ENCODE data around the gene ARHGAP26.

Gene ARHGAP26

DNA sequence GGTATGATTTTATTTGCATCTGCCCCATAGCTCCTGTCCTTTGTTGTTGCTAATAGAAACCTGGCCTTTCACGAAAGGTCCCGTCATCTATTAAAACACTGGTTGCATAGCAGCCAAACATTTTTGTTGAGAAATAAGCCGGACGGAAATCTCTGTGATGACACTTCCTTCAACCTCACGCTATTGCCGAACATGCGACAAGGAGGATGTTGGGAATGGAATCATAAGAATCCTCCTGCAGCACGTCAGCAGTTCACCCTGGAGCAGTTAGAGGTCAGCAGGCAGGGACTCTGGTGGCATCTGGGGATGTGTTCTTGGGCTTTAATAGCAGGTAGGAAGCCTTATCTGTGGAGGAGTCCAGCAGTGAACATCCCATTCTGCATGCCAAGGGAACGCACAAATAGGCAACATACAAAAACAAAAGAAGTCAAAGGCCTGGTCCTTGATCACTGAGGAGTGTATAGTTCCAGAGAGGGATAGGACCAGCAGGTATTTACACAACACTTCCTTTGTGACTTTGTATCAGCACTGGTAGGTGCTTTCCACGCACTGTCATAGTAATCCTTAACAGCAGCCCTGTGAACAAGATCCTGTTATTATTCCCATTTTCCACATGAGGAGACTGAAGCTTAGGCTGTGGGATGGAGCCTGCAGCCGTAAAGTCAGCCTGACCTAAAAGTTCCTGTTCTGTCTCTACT lies 33.4 kb downstream of the ARHGAP26 start:
- Mint-ChIP-seq H3K27ac (no peak overlapping the region), H3K36me3 (peaks cover 7% of the 10 kb centered on the region), H3K27me3 (no peaks in the 10 kb centered on the region), H3K4me1 (peaks cover 44% of the 10 kb centered on the region), H3K4me3 (no peak overlapping the region), H3K9me3 (no peaks in the 10 kb centered on the region)
- CTCF ChIA-PET, result no interaction called here
- no peak for DNase-seq

DNA sequence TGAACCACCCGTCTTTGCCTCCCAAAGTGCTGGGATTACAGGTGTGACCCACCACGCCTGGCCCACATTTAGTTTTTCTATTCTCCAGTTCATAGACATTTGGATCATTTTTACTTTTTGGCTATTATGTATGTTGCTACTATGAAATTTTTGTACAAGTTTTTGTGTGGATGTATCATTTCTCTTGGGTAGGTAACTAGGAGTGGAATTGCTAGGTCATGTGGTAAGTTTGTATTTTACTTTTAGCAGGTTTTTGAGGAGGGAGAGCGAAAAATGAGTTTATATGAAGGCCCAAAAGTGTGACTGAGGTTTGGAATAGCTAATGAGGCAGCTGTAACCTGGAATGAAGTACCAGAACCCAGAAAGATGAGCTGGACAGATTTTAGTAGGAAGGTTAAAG lies 35.2 kb downstream of the ARHGAP26 start:
- peaks cover 7% of the 10 kb centered on the region for H3K36me3 Mint-ChIP-seq
- no peak for DNase-seq
- CTCF ChIA-PET, result no interaction called here
- no peak overlapping the region for H3K4me3 Mint-ChIP-seq
- H3K27me3 Mint-ChIP-seq, result no peaks in the 10 kb centered on the region
- peaks cover 38% of the 10 kb centered on the region for H3K4me1 Mint-ChIP-seq
- no peaks in the 10 kb centered on the region for H3K9me3 Mint-ChIP-seq
- no peak overlapping the region for H3K27ac Mint-ChIP-seq

DNA sequence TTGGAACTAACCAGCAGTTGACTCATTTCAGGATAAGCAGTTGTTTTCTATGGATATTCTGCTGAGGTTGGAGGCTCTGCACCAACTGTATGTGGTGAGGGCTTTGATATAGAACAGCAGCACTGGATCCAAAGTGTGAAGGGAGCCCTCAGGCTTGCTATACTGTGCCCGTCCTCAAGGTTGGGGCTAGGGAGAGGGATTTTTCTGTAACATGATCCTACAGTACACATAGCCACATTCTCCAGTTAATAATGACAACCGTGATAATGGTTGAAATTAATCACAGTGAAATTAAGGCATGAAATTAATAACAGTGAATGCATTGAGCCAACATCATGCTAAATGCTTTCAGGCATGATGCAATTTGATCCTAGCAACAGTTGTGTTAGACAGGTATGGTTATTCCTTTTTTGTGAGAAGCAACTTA lies 36.7 kb downstream of the ARHGAP26 start:
- Mint-ChIP-seq H3K27ac (no peak overlapping the region), H3K36me3 (peaks cover 5% of the 10 kb centered on the region), H3K27me3 (no peaks in the 10 kb centered on the region), H3K9me3 (no peaks in the 10 kb centered on the region), H3K4me1 (peaks cover 27% of the 10 kb centered on the region), H3K4me3 (no peak overlapping the region)
- CTCF ChIA-PET, result no interaction called here
- DNase-seq, result no peak

DNA sequence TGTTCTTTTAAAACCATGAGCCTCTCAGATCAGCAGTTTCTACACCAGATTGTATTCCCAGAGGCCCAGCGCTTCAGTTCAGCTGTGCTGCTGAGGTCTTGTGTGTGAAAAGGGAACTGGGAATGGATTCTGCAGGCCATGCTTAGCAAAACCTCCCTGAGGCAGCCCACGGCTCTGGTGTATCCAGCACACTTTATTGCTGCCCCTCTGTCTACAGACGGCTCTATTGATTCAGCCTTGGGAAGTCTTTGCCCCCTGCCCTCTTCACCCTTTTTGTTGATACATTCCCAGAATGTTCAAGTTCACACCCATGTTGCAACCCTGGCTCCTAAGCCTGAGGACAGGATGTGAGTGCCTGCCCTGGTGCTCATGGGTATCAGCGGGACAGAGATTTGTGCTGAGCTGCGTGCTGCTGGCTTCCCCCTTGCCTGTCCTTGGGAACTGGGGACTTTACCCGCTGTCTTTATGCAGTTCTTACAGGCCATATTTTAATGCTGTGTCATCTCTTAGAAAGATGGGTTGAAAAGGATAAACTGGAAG lies 37.3 kb downstream of the ARHGAP26 start:
- H3K4me1 Mint-ChIP-seq, result peaks cover 21% of the 10 kb centered on the region
- no peak overlapping the region for H3K27ac Mint-ChIP-seq
- CTCF ChIA-PET, result interaction anchor here (0.7 kb wide), 1 partner anchor 447 kb away, joined by 3 read pairs; no protein-coding TSS in a partner anchor
- peaks cover under 1% of the 10 kb centered on the region for H3K36me3 Mint-ChIP-seq
- no peaks in the 10 kb centered on the region for H3K9me3 Mint-ChIP-seq
- no peak overlapping the region for H3K4me3 Mint-ChIP-seq
- H3K27me3 Mint-ChIP-seq, result no peaks in the 10 kb centered on the region
- DNase-seq, result no peak

DNA sequence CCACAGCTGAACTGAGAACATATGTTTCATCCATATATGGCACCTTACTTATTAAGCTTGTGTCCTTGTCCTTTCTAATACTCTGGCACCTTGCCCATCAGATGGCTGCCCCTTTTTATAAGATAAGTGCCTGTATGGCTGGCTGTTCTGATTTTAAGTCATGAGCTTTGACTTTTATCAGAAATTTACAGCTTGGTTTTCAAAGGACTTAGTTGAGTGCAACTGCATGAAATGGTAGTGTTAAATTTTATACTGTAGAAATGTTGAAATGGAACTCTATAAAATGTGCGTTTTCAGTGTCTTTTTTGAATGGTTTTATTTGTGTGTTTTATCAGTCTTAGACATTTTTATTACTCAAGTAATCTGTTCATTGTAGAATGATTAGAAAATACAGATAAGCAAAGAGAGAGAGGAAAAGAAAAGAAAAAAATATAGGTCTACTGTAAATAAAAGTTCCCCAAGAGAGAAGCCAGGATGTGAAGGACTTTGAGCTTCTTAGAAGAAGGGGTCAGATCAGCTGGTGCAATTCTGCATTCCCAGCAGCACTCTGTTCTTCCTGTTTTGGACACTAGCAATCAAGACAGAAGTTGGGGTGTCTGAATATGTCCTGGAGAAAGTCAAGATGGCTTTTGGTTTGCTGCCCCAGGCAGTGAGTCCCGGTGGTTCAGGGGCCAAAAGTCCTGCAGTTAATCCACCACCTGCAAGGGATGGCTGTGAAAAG lies 38.9 kb downstream of the ARHGAP26 start:
- Mint-ChIP-seq H3K36me3 (no peaks in the 10 kb centered on the region), H3K9me3 (no peaks in the 10 kb centered on the region), H3K27ac (no peak overlapping the region), H3K27me3 (no peaks in the 10 kb centered on the region), H3K4me3 (no peak overlapping the region), H3K4me1 (peaks cover 20% of the 10 kb centered on the region)
- CTCF ChIA-PET, result interaction anchor here (1.0 to 2.4 kb wide), 4 partner anchors 10 to 73 kb away, joined by 3 to 7 read pairs (median 5); partner anchors contain the start of gene ARHGAP26
- DNase-seq, result no peak

DNA sequence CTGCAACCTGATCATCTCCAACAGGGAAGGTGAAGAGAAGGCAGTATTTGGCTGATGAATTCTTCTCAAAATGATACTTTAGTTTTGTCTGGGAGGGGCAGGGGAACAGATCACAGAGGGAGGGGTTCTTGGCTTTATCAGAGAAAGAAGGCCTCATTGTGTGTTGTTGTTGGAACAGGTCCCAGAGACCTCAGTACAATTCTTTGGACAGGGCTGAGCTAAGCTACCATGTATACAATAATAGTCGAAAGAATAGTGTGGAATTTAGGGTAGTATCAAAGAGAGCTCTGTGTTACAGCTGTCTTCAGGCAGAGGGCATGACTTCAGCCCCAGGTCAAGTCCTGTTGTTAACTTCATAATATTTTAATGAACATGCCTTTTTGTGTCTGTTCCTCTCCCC lies 39.9 kb downstream of the ARHGAP26 start:
- CTCF ChIA-PET, result interaction anchor here (0.7 to 2.4 kb wide), 5 partner anchors 9 to 72 kb away, joined by 3 to 7 read pairs (median 4); partner anchors contain the start of gene ARHGAP26
- H3K36me3 Mint-ChIP-seq, result no peaks in the 10 kb centered on the region
- no peak overlapping the region for H3K27ac Mint-ChIP-seq
- H3K4me3 Mint-ChIP-seq, result no peak overlapping the region
- peaks cover 20% of the 10 kb centered on the region for H3K4me1 Mint-ChIP-seq
- DNase-seq, result no peak
- no peaks in the 10 kb centered on the region for H3K9me3 Mint-ChIP-seq
- no peaks in the 10 kb centered on the region for H3K27me3 Mint-ChIP-seq

DNA sequence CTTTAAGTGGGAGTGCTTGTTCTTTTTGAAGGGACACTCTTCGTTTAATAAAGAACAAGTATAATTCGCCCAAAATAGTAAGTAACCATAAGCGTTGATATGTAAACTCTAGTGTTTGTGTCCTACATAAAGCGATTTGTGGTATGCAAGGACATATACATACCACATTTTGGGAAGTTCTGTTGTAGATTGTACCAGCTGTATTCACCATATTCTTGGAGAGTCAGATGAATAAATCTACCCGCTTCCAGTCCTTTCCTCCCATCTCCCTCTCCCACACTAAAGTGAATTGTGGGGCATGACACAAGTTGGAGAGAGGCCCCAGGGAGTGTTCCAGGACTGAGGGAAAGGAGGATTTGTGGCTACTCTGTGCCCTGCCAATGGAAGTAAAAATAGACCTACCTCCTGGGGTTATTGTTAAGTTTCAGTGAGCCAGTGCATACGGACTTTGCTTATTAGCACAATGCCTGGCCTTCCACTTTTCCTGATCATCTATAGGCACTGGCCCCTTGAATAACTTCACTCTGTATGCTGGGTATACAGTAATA lies 40.6 kb downstream of the ARHGAP26 start:
- Mint-ChIP-seq H3K4me3 (no peak overlapping the region), H3K27me3 (no peaks in the 10 kb centered on the region), H3K36me3 (no peaks in the 10 kb centered on the region), H3K4me1 (peaks cover 20% of the 10 kb centered on the region), H3K27ac (no peak overlapping the region), H3K9me3 (no peaks in the 10 kb centered on the region)
- CTCF ChIA-PET, result interaction anchor here (1.9 to 2.4 kb wide), 2 partner anchors 40 to 56 kb away, joined by 6 to 7 read pairs; partner anchors contain the start of gene ARHGAP26
- no peak for DNase-seq

DNA sequence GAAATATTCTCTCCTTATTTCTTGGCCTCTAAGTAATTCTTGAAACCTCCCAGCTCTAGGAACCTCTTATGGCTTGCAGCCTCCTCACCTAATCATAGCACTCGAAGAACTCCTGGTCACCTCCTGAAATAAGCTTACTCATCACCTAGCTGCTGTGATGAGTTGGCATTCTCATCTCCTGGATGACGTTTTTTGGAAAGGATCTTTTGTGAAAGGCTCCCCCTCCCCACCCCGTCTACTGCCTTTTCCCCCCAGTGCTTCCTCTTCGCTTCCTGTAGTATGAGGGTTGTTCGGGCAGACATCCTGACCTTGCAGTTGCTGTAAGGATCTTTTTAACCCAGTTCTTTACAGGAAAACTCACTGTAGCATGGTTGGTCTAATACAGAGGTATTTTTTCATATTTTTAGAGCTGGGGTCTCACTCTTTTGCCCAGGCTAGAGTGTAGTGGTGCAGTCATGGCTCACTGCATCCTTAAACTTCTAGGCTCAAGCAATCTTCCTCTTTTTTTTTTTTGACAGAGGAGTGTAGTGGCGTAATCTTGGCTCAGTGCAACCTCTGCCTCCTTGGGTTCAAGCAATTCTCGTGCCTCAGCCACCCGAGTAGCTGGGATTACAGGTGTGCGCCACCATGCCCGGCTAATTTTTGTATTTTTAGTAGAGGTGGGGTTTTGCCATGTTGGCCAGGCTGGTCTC lies 41.8 kb downstream of the ARHGAP26 start:
- no peak overlapping the region for H3K4me3 Mint-ChIP-seq
- no peak for DNase-seq
- H3K36me3 Mint-ChIP-seq, result no peaks in the 10 kb centered on the region
- no peaks in the 10 kb centered on the region for H3K27me3 Mint-ChIP-seq
- no peaks in the 10 kb centered on the region for H3K9me3 Mint-ChIP-seq
- H3K4me1 Mint-ChIP-seq, result peaks cover 20% of the 10 kb centered on the region
- H3K27ac Mint-ChIP-seq, result no peak overlapping the region
- CTCF ChIA-PET, result no interaction called here

DNA sequence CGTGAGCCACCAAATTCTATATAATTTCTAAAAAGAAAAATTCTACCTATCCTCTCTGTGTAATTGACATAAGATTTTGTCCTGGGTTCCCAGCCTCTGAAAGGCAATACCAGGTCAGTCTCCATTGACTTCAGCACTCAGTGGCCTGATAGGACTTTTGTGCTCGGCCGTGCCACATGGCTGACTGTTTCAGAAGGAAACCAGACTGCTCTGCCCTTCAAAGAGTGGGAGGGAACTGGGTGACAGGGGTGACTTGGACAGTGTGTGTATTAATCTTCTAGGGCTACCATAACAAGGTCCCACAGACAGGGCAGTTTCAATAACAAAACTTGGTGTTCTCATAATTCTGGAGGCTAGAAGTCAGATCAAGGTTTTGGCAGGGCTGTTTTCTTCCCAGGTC lies 43.0 kb downstream of the ARHGAP26 start:
- peaks cover 20% of the 10 kb centered on the region for H3K4me1 Mint-ChIP-seq
- no peak overlapping the region for H3K27ac Mint-ChIP-seq
- CTCF ChIA-PET, result no interaction called here
- H3K36me3 Mint-ChIP-seq, result no peaks in the 10 kb centered on the region
- DNase-seq, result no peak
- no peaks in the 10 kb centered on the region for H3K27me3 Mint-ChIP-seq
- H3K9me3 Mint-ChIP-seq, result no peaks in the 10 kb centered on the region
- H3K4me3 Mint-ChIP-seq, result no peak overlapping the region

DNA sequence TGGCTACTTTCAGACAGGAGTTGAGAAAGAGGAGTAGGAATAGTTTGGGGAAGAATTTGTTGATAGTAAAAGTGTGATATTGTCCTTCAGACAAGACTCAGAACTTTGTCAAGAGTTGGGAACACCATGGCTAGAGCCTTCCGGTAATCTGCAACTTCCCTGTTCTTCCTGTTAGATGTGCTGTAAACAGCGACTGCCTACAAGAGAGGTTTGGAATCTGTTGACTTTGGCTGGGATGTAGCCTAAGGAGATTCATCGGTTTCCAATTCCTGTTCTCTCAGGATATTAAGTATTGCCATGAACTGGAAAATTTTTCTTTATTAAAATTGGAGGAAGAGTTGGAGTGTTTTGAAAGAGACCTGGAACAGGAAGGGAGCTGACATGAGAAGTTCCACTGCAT lies 43.9 kb downstream of the ARHGAP26 start:
- no peaks in the 10 kb centered on the region for H3K27me3 Mint-ChIP-seq
- H3K27ac Mint-ChIP-seq, result no peak overlapping the region
- no peaks in the 10 kb centered on the region for H3K9me3 Mint-ChIP-seq
- H3K4me1 Mint-ChIP-seq, result peaks cover 11% of the 10 kb centered on the region
- CTCF ChIA-PET, result interaction anchor here (0.9 kb wide), 1 partner anchor 31 kb away, joined by 3 read pairs; no protein-coding TSS in a partner anchor
- H3K36me3 Mint-ChIP-seq, result no peaks in the 10 kb centered on the region
- no peak overlapping the region for H3K4me3 Mint-ChIP-seq
- DNase-seq, result no peak

DNA sequence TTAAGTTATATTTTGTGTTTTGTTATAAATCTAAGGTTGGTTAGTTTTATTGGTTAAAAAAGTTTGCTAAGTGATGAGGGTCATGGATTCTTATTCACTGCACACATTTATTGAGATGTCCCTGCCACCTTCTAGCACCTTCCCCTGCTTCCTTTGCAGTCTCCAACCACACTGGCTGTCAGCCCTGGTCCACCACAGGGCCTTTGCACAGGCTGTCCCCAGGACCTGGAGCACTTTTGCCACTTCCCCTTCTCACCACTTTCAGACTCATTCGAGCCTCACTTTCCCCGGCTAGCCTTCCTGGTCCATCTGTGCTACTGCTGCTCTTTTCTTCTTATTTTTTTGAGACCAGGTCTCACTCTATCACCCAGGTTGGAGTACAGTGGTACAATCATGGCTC lies 45.3 kb downstream of the ARHGAP26 start:
- peaks cover 3% of the 10 kb centered on the region for H3K4me1 Mint-ChIP-seq

DNA sequence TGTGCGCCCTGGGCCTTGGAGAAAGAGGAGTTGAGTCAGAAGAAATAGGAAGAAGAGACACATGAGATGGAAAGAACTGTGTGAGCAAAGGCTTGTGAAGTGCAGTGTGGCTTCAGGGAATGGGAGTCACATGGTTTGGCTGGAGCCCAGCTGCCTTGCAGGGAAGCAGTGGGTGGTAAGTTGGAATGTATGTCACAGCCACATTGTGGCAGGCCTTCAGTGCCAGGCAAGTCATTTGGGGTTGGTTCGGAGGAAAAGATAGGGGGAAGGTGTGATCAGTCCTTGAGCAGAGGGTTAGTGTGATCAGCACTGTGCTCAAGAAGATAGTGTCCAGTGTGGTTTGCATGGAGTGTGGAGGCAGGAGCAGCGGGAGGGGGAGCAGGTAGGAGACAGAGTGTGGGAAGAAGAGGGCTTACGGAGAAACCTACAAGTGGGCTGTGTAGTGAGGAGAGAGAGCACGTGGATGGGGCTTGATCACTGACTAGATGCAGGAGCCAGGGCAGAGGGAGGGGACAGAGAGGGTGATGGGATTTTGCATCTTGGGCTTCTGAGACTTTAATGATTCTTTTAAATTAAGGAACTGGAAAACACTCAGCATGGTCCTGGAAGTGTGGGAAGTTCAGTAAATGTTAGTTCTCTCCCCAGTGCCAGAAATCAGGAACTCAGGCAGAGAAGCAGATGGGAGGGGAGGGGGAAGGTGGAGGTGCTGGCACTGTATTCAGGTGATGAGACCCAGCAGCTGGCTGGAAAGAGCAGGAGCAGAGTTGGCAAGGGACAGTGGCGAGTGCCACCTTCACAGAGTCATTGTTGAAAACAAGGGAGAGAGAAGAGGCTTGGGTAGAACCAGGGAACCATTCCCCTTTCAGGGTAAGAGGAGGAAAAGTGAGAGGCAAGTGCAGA lies 46.6 kb downstream of the ARHGAP26 start:
- peaks cover 5% of the 10 kb centered on the region for H3K4me1 Mint-ChIP-seq

More for the DNA sequence above, 45.3 kb downstream of the ARHGAP26 start:
- H3K9me3 Mint-ChIP-seq, result no peaks in the 10 kb centered on the region
- H3K4me3 Mint-ChIP-seq, result no peak overlapping the region
- no peak for DNase-seq
- no peaks in the 10 kb centered on the region for H3K27me3 Mint-ChIP-seq
- no peaks in the 10 kb centered on the region for H3K36me3 Mint-ChIP-seq
- peak overlapping the region; percentile 60 for H3K27ac Mint-ChIP-seq
- CTCF ChIA-PET, result interaction anchor here (1.0 kb wide), 1 partner anchor 51 kb away, joined by 3 read pairs; no protein-coding TSS in a partner anchor

DNA sequence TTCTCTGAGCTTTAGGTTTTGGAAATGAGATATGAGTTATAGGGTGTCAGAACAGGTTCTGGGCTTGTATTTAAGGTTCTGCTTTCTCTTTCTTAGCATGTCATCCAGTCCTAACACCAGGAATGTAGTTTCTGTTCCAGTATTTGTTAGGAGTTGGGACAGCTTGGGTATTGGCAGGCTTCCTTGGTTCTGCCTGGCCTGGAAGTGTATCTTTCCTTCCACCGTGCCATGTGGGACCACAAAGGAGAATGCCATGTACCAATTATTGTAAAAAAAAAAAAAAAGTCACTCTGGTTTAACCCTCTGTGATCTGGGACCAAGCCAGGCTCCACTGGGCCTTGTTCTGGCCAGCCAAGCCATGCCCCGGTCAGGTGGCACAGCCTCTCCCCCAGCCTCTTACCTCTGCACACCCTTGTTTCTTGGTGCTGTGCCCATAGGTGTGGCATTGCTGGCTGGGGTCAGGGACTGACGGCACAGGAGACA lies 47.8 kb downstream of the ARHGAP26 start:
- H3K36me3 Mint-ChIP-seq, result peaks cover 4% of the 10 kb centered on the region
- no peaks in the 10 kb centered on the region for H3K27me3 Mint-ChIP-seq
- CTCF ChIA-PET, result no interaction called here
- no peaks in the 10 kb centered on the region for H3K9me3 Mint-ChIP-seq
- DNase-seq, result no peak
- H3K4me3 Mint-ChIP-seq, result no peak overlapping the region
- no peak overlapping the region for H3K27ac Mint-ChIP-seq
- peaks cover 9% of the 10 kb centered on the region for H3K4me1 Mint-ChIP-seq

More for the DNA sequence above, 46.6 kb downstream of the ARHGAP26 start:
- H3K36me3 Mint-ChIP-seq, result peaks cover 4% of the 10 kb centered on the region
- H3K9me3 Mint-ChIP-seq, result no peaks in the 10 kb centered on the region
- no peak for DNase-seq
- no peaks in the 10 kb centered on the region for H3K27me3 Mint-ChIP-seq
- no peak overlapping the region for H3K27ac Mint-ChIP-seq
- no peak overlapping the region for H3K4me3 Mint-ChIP-seq
- CTCF ChIA-PET, result no interaction called here

Data from activated naive CD4-positive, alpha-beta T cell treated with anti-CD3 and anti-CD28 coated beads, Interleukin-2, amount 10 ng/mL, durations not matched to agents 7 days and 5 days (primary cell).